Ishikawa (cell line): ENCODE results near the gene SLC4A2.

ENCODE experiments used
- CEBPB ChIP-seq: IDR thresholded peaks from 2 replicates; pipeline ENCODE4 v1.6.1; 2012
- CREB1 ChIP-seq: IDR thresholded peaks from 2 replicates; pipeline ENCODE4 v1.6.1; 2012; ENCODE audit warnings: low read depth
- EGR1 ChIP-seq: IDR thresholded peaks from 2 replicates; pipeline ENCODE4 v1.6.1; 2012
- EP300 ChIP-seq: IDR thresholded peaks from 2 replicates; pipeline ENCODE4 v1.6.1; 2012; ENCODE audit warnings: borderline replicate concordance
- FOXM1 ChIP-seq: IDR thresholded peaks from 2 replicates; pipeline ENCODE4 v1.6.1; 2012; ENCODE audit warnings: low read depth, borderline replicate concordance
- MAX ChIP-seq: IDR thresholded peaks from 2 replicates; pipeline ENCODE4 v1.6.1; 2012
- NFIC ChIP-seq: IDR thresholded peaks from 2 replicates; pipeline ENCODE4 v1.6.1; 2012
- RAD21 ChIP-seq: IDR thresholded peaks from 2 replicates; pipeline ENCODE4 v1.6.1; 2012; ENCODE audit warnings: low read depth
- REST ChIP-seq: IDR thresholded peaks from 2 replicates; pipeline ENCODE4 v1.6.1; 2012; ENCODE audit warnings: low read depth, mild to moderate bottlenecking
- TAF1 ChIP-seq: IDR thresholded peaks from 2 replicates; pipeline ENCODE4 v1.6.1; 2012; ENCODE audit warnings: low read depth, mild to moderate bottlenecking
- TCF12 ChIP-seq: IDR thresholded peaks from 2 replicates; pipeline ENCODE4 v1.6.1; 2012; ENCODE audit warnings: low read depth
- TEAD4 ChIP-seq: IDR thresholded peaks from 2 replicates; pipeline ENCODE4 v1.6.1; 2012
- USF1 ChIP-seq: IDR thresholded peaks from 2 replicates; pipeline ENCODE4 v1.6.1; 2012
- YY1 ChIP-seq: IDR thresholded peaks from 2 replicates; pipeline ENCODE4 v1.6.1; 2012; ENCODE audit warnings: low read depth
- ZBTB7A ChIP-seq: IDR thresholded peaks from 2 replicates; pipeline ENCODE4 v1.6.1; 2012; ENCODE audit warnings: low read depth

Gene SLC4A2

GRCh38 chr7:151070574-151070960 lies 11.2 kb downstream of the SLC4A2 start:
- TF ChIP-seq TAF1 (no peak), CREB1 (no peak), REST (no peak), TCF12 (no peak)

- TF ChIP-seq FOXM1: no peak
- no peak for TF ChIP-seq NFIC
- no peak for TF ChIP-seq CREB1
- TF ChIP-seq TAF1: no peak
- no peak for TF ChIP-seq REST
- TF ChIP-seq MAX: no peak
- TF ChIP-seq EP300: no peak
- TF ChIP-seq TEAD4: no peak
- no peak for TF ChIP-seq TCF12
- no peak for TF ChIP-seq USF1
- no peak for TF ChIP-seq RAD21
- no peak for TF ChIP-seq CEBPB
- TF ChIP-seq EGR1: no peak
- TF ChIP-seq YY1: no peak
Observed at GRCh38 chr7:151071032-151071866, 11.9 kb downstream of the SLC4A2 start.

- TF ChIP-seq ZBTB7A (no peak), EP300 (no peak), CREB1 (no peak)
Observed at GRCh38 chr7:151073990-151074389, 14.6 kb downstream of the SLC4A2 start.

GRCh38 chr7:151074817-151075661 lies 15.7 kb downstream of the SLC4A2 start:
- TF ChIP-seq REST (no peak), ZBTB7A (no peak), MAX (no peak), FOXM1 (no peak), TAF1 (no peak), CEBPB (no peak), EP300 (no peak), USF1 (no peak), TEAD4 (no peak)

- no peak for TF ChIP-seq TEAD4
- TF ChIP-seq TAF1: no peak
- no peak for TF ChIP-seq CEBPB
- no peak for TF ChIP-seq EGR1
- no peak for TF ChIP-seq MAX
- no peak for TF ChIP-seq FOXM1
Observed at GRCh38 chr7:151075662-151075971, 16.2 kb downstream of the SLC4A2 start.
